22Rv1 (cell line): Measurements from ENCODE around the gene TMEM200A.

Source experiments
- H3K27ac ChIP-seq: fragments of 450-650 bp; 2 replicates; pipeline ENCODE4 v1.5.1; 2017
- ZFX ChIP-seq: fragments of 450-650 bp; IDR thresholded peaks from 2 replicates; pipeline ENCODE4 v1.6.1; 2017; ENCODE audit warnings: antibody characterized with exemption, borderline replicate concordance
- TF ChIP-seq, protein P1 (sequence below): fragments of 450-650 bp; IDR thresholded peaks from 2 replicates; pipeline ENCODE4 v1.5.1; 2017; ENCODE audit warnings: mild to moderate bottlenecking

The TMEM200A gene

DNA sequence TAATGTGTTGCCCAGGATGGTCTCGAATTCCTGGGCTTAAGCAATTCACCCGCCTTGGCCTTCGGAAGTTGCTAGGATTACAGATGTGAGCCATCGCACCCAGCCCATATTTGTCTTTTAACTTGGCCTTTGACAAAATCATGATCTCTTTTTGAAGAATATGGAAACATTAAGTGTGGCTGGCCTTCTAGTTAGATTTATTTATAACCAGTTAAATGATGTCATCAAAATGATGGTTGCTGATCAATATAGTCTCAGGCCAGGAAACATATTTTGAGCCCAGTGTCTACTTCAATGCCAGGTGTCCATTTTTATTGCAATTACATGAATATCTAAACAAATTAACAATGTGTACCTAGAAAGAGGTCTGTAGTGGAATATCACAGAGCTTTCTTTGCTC is 69.4 kb downstream of the TMEM200A start:
- no peak overlapping the region for H3K27ac ChIP-seq
- no peak for TF ChIP-seq ZFX
- TF ChIP-seq, protein P1, sequence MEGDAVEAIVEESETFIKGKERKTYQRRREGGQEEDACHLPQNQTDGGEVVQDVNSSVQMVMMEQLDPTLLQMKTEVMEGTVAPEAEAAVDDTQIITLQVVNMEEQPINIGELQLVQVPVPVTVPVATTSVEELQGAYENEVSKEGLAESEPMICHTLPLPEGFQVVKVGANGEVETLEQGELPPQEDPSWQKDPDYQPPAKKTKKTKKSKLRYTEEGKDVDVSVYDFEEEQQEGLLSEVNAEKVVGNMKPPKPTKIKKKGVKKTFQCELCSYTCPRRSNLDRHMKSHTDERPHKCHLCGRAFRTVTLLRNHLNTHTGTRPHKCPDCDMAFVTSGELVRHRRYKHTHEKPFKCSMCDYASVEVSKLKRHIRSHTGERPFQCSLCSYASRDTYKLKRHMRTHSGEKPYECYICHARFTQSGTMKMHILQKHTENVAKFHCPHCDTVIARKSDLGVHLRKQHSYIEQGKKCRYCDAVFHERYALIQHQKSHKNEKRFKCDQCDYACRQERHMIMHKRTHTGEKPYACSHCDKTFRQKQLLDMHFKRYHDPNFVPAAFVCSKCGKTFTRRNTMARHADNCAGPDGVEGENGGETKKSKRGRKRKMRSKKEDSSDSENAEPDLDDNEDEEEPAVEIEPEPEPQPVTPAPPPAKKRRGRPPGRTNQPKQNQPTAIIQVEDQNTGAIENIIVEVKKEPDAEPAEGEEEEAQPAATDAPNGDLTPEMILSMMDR: no peak

DNA sequence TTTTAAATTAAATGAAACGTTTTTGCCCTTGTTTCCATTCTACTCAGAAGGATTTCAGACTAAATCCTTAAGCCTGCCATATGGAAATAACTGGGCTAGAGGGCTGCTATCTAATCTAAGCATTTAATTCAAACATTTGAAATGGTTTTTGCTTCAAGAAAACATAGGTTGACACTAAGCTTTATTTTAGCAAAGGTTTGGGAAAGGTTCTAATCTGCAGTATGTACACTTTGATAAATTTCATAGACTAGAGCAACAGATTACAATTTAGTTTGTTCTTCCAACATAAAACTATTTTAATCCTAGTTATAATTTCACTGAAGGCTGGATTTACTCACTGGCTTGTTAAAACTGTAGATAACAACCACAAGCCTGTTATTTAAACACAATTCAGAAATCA is 72.1 kb downstream of the TMEM200A start:
- H3K27ac ChIP-seq: no peak overlapping the region
- TF ChIP-seq ZFX: no peak
- TF ChIP-seq, protein P1: no peak

DNA sequence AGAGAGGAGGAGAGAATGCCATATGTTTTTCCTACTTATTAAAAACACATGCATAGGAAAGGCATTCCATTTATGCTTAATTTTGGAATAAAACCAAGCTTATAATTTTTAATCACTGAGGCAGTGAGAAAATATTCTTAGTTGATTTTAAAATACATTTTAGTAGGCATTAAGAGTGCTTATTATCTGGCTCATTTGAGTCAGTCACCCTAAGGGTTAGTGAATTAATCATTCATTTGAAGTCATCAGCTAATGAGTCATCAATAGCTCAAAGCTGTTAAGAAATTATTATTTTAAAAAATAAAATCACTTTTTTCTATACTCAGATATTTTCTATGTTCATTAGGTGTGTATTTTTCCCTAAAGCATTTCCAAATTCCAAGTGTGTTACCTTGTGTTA is 81.6 kb downstream of the TMEM200A start:
- TF ChIP-seq, protein P1: no peak
- H3K27ac ChIP-seq: no peak overlapping the region

DNA sequence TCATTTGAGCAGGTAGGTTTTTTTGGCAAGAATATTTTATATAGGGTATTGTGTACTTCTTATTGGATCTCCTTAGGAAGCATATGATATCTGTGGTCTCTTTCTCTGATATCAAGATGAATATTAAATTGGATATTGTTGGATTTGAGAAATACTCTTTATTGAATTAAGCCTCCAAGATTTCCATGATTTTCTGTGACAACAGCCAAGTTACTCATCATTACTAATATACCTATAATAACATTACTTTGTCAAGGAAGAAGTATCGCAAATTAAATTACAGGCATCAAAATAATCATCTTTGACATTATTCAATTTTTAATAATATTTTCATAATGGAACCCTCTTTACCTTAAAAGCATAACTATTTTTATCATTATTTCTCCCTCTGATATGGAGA is 86.5 kb downstream of the TMEM200A start:
- no peak overlapping the region for H3K27ac ChIP-seq
- TF ChIP-seq, protein P1: no peak
- no peak for TF ChIP-seq ZFX

DNA sequence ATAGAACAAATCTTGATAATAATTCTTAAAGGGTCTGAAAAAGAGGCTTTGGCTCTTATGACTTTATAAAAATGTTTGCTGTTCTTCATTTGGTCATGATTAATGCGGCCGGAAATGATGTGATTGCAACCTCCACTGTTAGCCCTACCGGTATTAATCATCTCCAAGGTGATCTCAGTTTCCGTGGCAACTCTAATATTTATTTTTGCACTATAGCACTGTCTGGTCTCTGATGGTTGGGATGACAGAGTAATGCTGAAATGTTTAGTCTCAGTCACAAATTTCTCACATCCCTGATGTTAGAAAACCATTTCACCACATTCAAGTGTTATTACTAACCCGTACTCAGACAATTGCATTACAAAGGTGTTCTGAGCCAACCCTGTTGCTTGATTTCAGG is 87.4 kb downstream of the TMEM200A start:
- TF ChIP-seq, protein P1: no peak
- no peak for TF ChIP-seq ZFX
- no peak overlapping the region for H3K27ac ChIP-seq

DNA sequence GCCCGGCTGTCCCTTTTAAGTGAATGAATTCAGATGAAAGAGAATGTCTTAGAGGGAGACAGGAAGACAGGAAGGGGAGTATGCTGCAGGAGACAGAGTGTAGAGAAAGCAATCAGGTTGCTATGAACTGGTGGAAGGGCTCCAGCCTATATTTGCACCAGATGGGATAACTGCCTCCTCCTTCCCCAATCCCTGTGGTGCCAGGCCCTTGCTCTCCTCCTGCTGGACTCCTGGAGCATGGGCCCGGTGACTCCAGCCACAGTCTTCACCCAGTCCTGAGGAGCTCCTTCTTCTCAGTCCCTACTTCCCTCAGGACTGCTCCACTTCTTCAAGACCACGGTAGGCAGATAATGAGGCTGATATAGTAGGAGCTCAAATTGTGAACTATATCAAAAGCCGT is 91.8 kb downstream of the TMEM200A start:
- no peak overlapping the region for H3K27ac ChIP-seq
- no peak for TF ChIP-seq ZFX
- TF ChIP-seq, protein P1: no peak

DNA sequence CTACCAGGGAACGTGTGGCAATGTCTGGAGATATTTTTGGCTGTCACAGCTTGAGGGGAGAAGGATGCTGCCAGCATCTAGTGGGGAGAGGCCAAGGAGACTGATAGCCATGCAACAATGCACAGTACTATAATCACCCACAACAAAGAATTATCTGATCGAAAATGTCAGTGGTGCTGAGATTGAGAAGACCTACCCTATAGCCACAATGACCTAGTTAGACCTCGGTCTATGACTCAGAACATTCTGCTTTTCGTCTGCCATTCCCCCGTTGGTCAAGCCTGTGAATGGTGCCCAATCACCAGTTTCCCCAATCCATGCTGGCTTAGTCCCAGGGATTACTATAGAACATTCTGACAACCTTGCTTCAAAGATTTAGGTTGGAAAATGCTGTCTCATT is 93.5 kb downstream of the TMEM200A start:
- TF ChIP-seq ZFX: no peak
- TF ChIP-seq, protein P1: no peak
- H3K27ac ChIP-seq: no peak overlapping the region
